Fibroblast of lung (primary cell): Measurements from ENCODE around the gene CCDC38. TPM values are rescaled to one million over a fixed set of nuclear protein-coding genes. Genes with fewer than 3 reads are reported as not detected.

Source experiments
- DNase-seq, 2 donors: peaks; one replicate each; pipeline versions ENCODE4 v3.0.0 to v3.0.0-alpha.2; 2010; ENCODE audit warnings: low read depth in 2 of 2
- H2AFZ ChIP-seq: 2 replicates; pipeline ENCODE4 v1.5.1; 2012; ENCODE audit warnings: low read length, control low read depth, inconsistent platforms
- H3K27ac ChIP-seq: 2 replicates; pipeline ENCODE4 v1.5.1; 2011; ENCODE audit warnings: low read length, control low read depth; ENCODE audit not compliant: insufficient read depth
- H3K27me3 ChIP-seq: 2 replicates; pipeline ENCODE4 v1.5.1; 2011; ENCODE audit warnings: mild to moderate bottlenecking, low read length; ENCODE audit not compliant: control insufficient read depth, insufficient read depth
- H3K36me3 ChIP-seq: 2 replicates; pipeline ENCODE4 v1.5.1; 2011; ENCODE audit warnings: low read length; ENCODE audit not compliant: control insufficient read depth, insufficient read depth
- H3K4me1 ChIP-seq: 2 replicates; pipeline ENCODE4 v1.5.1; 2011; ENCODE audit warnings: low read length; ENCODE audit not compliant: control insufficient read depth, insufficient read depth; ENCODE audit errors: extremely low read depth
- H3K4me2 ChIP-seq: 2 replicates; pipeline ENCODE4 v1.5.1; 2011; ENCODE audit warnings: low read length, control low read depth; ENCODE audit not compliant: insufficient read depth; ENCODE audit errors: extremely low read depth
- H3K4me3 ChIP-seq, 4 experiments: fragments of 200-600 bp in 1 of 4; sonication (generic) in 1 of 4; replicated peaks in 1 of 4; 2 replicates each; pipeline ENCODE4 v1.5.1; 2011 to 2016; ENCODE audit warnings: low read length in 4 of 4, low read depth in 3 of 4, mild to moderate bottlenecking in 3 of 4, control low read depth in 2 of 4, inconsistent platforms in 1 of 4, mixed read lengths in 1 of 4; ENCODE audit not compliant: insufficient read depth in 1 of 4; ENCODE audit errors: control extremely low read depth in 1 of 4
- H3K79me2 ChIP-seq: 2 replicates; pipeline ENCODE4 v1.5.1; 2012; ENCODE audit warnings: mild to moderate bottlenecking, low read length, inconsistent platforms; ENCODE audit not compliant: control insufficient read depth, insufficient read depth
- H3K9ac ChIP-seq: 2 replicates; pipeline ENCODE4 v1.5.1; 2011; ENCODE audit warnings: mild to moderate bottlenecking, low read length, control low read depth; ENCODE audit not compliant: insufficient read depth
- H3K9me3 ChIP-seq: 2 replicates; pipeline ENCODE4 v1.5.1; 2012; ENCODE audit warnings: low read depth, low read length; ENCODE audit not compliant: control insufficient read depth, insufficient read depth
- H4K20me1 ChIP-seq: 2 replicates; pipeline ENCODE4 v1.5.1; 2011; ENCODE audit warnings: low read length; ENCODE audit not compliant: control insufficient read depth, insufficient read depth; ENCODE audit errors: extremely low read depth
- EZH2 ChIP-seq: IDR thresholded peaks from 2 replicates; pipeline ENCODE4 v1.5.1; 2012; ENCODE audit warnings: low read length, control low read depth, mild to moderate bottlenecking; ENCODE audit errors: missing control alignments
- polyA minus RNA-seq: library from RNA; depleted of rRNA, polyadenylated mRNA; stranded (reverse); fragments of >200 nt; gene quantifications from 2 replicates; pipeline ENCODE4 v1.2.3, GENCODE V29; 2011; ENCODE audit warnings: low replicate concordance
- polyA plus RNA-seq, 2 donors: library from polyadenylated mRNA; depleted of rRNA in 1 of 2; stranded (reverse) in 1 of 2; unstranded in 1 of 2; fragments of >200 nt; gene quantifications; 2 replicates each; pipeline ENCODE4 v1.2.1, GENCODE V29; 2011 to 2012; ENCODE audit warnings: missing spikeins in 1 of 2
- total RNA-seq: library from RNA; depleted of rRNA; stranded (reverse); fragments of >200 nt; gene quantifications from 2 replicates; pipeline ENCODE4 v1.2.1, GENCODE V29; 2014
- TF ChIP-seq, protein P1 (sequence below), 2 donors: IDR thresholded peaks in 1 of 2; conservative IDR thresholded peaks in 1 of 2; 1 replicate in 1 of 2; 2 replicates in 1 of 2; pipeline ENCODE4 v1.5.1; 2011 to 2012; ENCODE audit warnings: low read length in 2 of 2, control low read depth in 1 of 2, inconsistent platforms in 1 of 2, low read depth in 1 of 2, mild to moderate bottlenecking in 1 of 2

The CCDC38 gene
- total RNA-seq (not detected in 2 replicates), polyA plus RNA-seq (0.05 TPM in 1 of 2 replicates, not detected in the other), polyA minus RNA-seq (not detected in 2 replicates)
- not detected in 2 replicates for polyA plus RNA-seq (2012)

DNA sequence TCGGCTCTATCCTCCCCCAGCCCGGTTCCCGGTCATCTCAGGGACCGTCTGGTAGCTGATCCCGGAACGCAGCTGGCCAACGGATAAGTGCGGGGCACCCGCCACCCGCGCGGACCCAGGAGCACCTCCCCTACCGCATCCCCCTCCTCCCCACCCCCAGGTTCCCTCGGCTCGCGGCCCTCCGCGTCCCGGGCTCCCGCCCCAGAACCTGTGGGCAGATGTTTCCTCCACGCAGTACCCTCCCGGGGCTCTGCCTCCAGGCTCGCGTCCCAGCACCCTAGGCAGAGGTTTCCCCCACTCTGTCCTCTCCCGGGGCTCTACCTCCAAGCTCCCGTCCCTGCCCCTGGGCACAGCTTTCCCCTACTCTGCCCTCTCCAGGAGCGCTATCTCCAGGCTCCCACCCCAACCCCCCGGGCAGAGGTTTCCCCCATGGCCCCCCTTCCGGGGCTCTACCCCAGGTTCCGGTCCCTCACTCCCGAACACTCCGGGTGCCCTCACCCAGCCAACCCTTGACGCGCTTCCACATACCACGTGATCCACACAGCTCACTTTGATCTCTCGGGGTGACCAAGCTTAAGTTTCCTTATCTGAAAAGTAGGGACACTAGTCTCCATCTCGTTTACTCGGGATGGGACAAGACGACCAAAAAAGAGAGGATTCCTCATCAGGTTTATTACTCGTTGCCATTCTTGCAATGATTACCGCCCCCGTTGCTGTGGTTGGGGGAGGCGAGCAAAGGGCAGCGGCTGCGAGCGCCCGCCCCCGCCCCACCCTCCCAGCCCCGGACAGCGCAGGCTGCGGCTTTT lies at the start of gene CCDC38:
TSS of gene CCDC38 (minus strand) at position 91 of the 806 bp plus-strand sequence. CDS start 6,105 bp downstream, outside the sequence.
- peak within 1 kb of the TSS; percentile 73 for H2AFZ ChIP-seq
- H3K4me3 ChIP-seq: peak within 1 kb of the TSS; percentile 46 to 90 (median 66)
- H3K9me3 ChIP-seq: no peaks in the 10 kb centered on the region
- H3K9ac ChIP-seq: peak within 1 kb of the TSS; percentile 33
- H4K20me1 ChIP-seq: no peaks in the 10 kb centered on the region
- no peaks in the 10 kb centered on the region for H3K4me1 ChIP-seq
- no peak within 1 kb of the TSS for H3K27ac ChIP-seq
- peak; percentile 59 to 68 for DNase-seq
- H3K36me3 ChIP-seq: no peaks in the 10 kb centered on the region
- peak within 1 kb of the TSS; percentile 67 for H3K4me2 ChIP-seq
- no peak for TF ChIP-seq EZH2
- TF ChIP-seq, protein P1, sequence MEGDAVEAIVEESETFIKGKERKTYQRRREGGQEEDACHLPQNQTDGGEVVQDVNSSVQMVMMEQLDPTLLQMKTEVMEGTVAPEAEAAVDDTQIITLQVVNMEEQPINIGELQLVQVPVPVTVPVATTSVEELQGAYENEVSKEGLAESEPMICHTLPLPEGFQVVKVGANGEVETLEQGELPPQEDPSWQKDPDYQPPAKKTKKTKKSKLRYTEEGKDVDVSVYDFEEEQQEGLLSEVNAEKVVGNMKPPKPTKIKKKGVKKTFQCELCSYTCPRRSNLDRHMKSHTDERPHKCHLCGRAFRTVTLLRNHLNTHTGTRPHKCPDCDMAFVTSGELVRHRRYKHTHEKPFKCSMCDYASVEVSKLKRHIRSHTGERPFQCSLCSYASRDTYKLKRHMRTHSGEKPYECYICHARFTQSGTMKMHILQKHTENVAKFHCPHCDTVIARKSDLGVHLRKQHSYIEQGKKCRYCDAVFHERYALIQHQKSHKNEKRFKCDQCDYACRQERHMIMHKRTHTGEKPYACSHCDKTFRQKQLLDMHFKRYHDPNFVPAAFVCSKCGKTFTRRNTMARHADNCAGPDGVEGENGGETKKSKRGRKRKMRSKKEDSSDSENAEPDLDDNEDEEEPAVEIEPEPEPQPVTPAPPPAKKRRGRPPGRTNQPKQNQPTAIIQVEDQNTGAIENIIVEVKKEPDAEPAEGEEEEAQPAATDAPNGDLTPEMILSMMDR (conservative IDR thresholded peaks at IDR 0.05 in 1 of 2, IDR thresholded peaks at IDR 0.05 in 1 of 2; ENCODE audit: low read depth in 1 of 2, low read length in 2 of 2): no peak
- H3K79me2 ChIP-seq: no peaks in the 10 kb centered on the region
- peaks cover 3% of the 10 kb centered on the region for H3K27me3 ChIP-seq

DNA sequence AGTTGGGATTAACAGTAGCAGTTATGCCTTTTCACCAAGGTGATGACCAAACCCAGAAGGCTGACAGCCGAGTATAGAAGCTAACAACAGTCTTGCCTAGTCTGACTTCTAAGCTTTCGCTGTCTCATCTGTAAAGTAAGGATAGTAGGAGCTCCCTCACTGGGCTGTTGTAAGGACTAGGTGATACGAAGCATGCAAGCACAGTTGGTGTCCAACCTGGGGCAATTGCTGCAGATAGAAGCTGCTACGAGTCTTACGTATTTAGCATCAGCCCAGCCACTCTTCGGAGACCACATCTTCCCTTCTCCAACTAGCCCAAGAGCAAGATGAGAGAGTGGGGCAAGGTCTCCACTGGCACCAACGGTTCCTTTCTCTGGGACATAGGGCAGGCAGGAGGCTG lies 47.7 kb upstream of the CCDC38 start:
- no peaks in the 10 kb centered on the region for H3K4me1 ChIP-seq
- no peak for DNase-seq
- H3K9me3 ChIP-seq: no peaks in the 10 kb centered on the region
- no peak overlapping the region for H3K27ac ChIP-seq
- no peak overlapping the region for H3K4me3 ChIP-seq
- no peak overlapping the region for H3K4me2 ChIP-seq
- TF ChIP-seq, protein P1 (conservative IDR thresholded peaks at IDR 0.05 in 1 of 2, IDR thresholded peaks at IDR 0.05 in 1 of 2; ENCODE audit: low read depth in 1 of 2, low read length in 2 of 2): no peak
- no peak for TF ChIP-seq EZH2
- H2AFZ ChIP-seq: no peak overlapping the region
- H3K79me2 ChIP-seq: no peaks in the 10 kb centered on the region
- no peaks in the 10 kb centered on the region for H3K36me3 ChIP-seq
- no peaks in the 10 kb centered on the region for H4K20me1 ChIP-seq
- no peak overlapping the region for H3K9ac ChIP-seq
- H3K27me3 ChIP-seq: peaks cover 5% of the 10 kb centered on the region

DNA sequence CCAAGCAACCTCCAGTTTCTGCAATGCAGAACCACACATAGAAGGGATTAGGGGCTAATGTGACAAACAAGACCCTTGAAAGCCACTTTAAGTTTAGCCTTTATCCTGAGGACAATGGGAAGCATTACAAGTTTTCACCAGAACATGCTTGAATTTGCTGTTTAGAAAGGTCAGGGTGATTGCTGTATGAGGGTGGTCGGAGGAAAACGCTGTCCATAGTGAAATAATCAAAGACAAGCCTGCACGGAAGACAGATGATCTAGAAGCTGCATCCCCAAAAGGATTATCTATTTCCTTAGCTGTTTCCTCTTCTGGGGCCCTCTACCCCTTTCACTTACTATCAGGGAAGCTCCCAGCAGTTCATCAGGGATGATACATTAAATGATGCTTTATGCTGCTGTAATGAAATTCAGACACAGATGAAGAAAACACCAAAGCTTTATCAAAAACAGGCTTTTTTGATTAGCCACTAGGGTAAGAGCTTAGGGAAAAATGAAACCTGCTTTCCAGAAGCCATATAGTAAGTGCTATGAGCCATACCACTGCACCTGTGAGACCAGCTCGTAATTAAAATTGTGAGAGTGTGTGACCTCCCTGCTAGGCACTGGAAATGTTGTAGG lies 47.2 kb upstream of the CCDC38 start:
- Histone ChIP-seq H3K27me3 (peaks cover 5% of the 10 kb centered on the region), H3K79me2 (no peaks in the 10 kb centered on the region), H2AFZ (no peak overlapping the region), H3K4me1 (no peaks in the 10 kb centered on the region), H3K9me3 (no peaks in the 10 kb centered on the region), H3K9ac (no peak overlapping the region), H4K20me1 (no peaks in the 10 kb centered on the region), H3K36me3 (no peaks in the 10 kb centered on the region), H3K4me2 (no peak overlapping the region), H3K4me3 (no peak overlapping the region), H3K27ac (no peak overlapping the region)
- TF ChIP-seq EZH2: no peak
- TF ChIP-seq, protein P1 (conservative IDR thresholded peaks at IDR 0.05 in 1 of 2, IDR thresholded peaks at IDR 0.05 in 1 of 2; ENCODE audit: low read depth in 1 of 2, low read length in 2 of 2): no peak
- no peak for DNase-seq
